ENCODE data around the gene SH3YL1. TPM values are rescaled to one million over a fixed set of nuclear protein-coding genes. Genes with fewer than 3 reads are reported as not detected.

The SH3YL1 gene
- total and polyA plus RNA-seq, 2 of the 4 experiments (the other 2 are of a cell fraction) = 18.1 to 21.2 TPM

- Histone ChIP-seq H2AK5ac (ENCODE audit: low read depth, low read length) (no peak overlapping the region), H3K56ac (ENCODE audit: extremely low read depth, insufficient read depth, low read length) (no peak overlapping the region), H4K20me1 (ENCODE audit: insufficient read depth, low read length) (no peaks in the 10 kb centered on the region), H2BK120ac (ENCODE audit: low read depth, low read length) (no peak overlapping the region), H3K23ac (ENCODE audit: low read depth, low read length) (no peak overlapping the region), H3K4ac (ENCODE audit: low read depth, low read length) (no peak overlapping the region), H2AFZ (replicated peaks; ENCODE audit: low read length, poor library complexity) (no peak overlapping the region), H3K9ac (ENCODE audit: low read depth, low read length) (no peak overlapping the region), H3K4me1 (ENCODE audit: control insufficient read depth, insufficient read depth, low read length) (peaks cover 11% of the 10 kb centered on the region), H2BK5ac (ENCODE audit: low read depth, low read length, poor library complexity, severe bottlenecking) (no peak overlapping the region), H3K14ac (replicated peaks; ENCODE audit: low read depth, low read length) (no peak overlapping the region), H2BK15ac (ENCODE audit: low read depth, low read length) (no peak overlapping the region), H3K4me2 (ENCODE audit: low read depth, low read length) (no peak overlapping the region; the same call in 1 of the 2 replicates), H2BK20ac (ENCODE audit: low read depth, low read length) (no peak overlapping the region), H4K8ac (ENCODE audit: low read depth in 2 of 2, low read length in 2 of 2) (no peak overlapping the region), H4K5ac (ENCODE audit: low read depth, low read length) (no peak overlapping the region), H3K9me3 (ENCODE audit: control insufficient read depth, insufficient read depth, low read length) (no peaks in the 10 kb centered on the region), H3K4me3 (ENCODE audit: insufficient read depth, low read depth, low read length) (no peak overlapping the region), H3K27me3 (ENCODE audit: control insufficient read depth, insufficient read depth, low read length) (peaks cover 24% of the 10 kb centered on the region), H2AK9ac (replicated peaks; ENCODE audit: low read depth, low read length, poor library complexity) (no peak overlapping the region), H4K91ac (ENCODE audit: insufficient read depth, low read depth, low read length) (no peak overlapping the region), H3K27ac (ENCODE audit: insufficient read depth, low read length) (no peak overlapping the region), H3K36me3 (ENCODE audit: control insufficient read depth, insufficient read depth, low read length) (peaks cover under 1% of the 10 kb centered on the region; the same call in 1 of the 2 replicates), H3K9me1 (ENCODE audit: insufficient read depth, low read length) (peaks cover 9% of the 10 kb centered on the region; the same call in 1 of the 2 replicates), H3K18ac (ENCODE audit: low read depth, low read length) (no peak overlapping the region), H3K79me1 (ENCODE audit: low read depth in 1 of 2, low read length in 2 of 2) (no peaks in the 10 kb centered on the region)
- POLR2A ChIA-PET (ENCODE audit: unreplicated experiment) = no interaction called here
- 75% methylated on average over 4 of the region's 20 CpGs; no CpG with 5 or more reads in 1 of the 2 experiments for WGBS, 2 experiments (ENCODE audit: extremely low coverage in 2 of 2, insufficient read length in 1 of 2)
- no peak for TF ChIP-seq CEBPB (IDR thresholded peaks at IDR 0.05; ENCODE audit: low read depth, low read length)
- TF ChIP-seq MAZ (IDR thresholded peaks at IDR 0.05; ENCODE audit: borderline replicate concordance, low read depth, low read length) = no peak
- TF ChIP-seq MAFK (IDR thresholded peaks at IDR 0.05; ENCODE audit: low read depth, low read length) = no peak
- no peak for TF ChIP-seq NFE2L2 (IDR thresholded peaks at IDR 0.05; ENCODE audit: low read depth, low read length)
- no peak for TF ChIP-seq RFX5 (IDR thresholded peaks at IDR 0.05; ENCODE audit: low read depth, low read length)
- TF ChIP-seq ELK1 (IDR thresholded peaks at IDR 0.05; ENCODE audit: borderline replicate concordance, low read depth, low read length) = no peak
- no peak for TF ChIP-seq RAD21 (IDR thresholded peaks at IDR 0.05; ENCODE audit: low read length)
- TF ChIP-seq MXI1 (IDR thresholded peaks at IDR 0.05; ENCODE audit: borderline replicate concordance, low read depth, low read length) = no peak
- TF ChIP-seq SMC3 (IDR thresholded peaks at IDR 0.05; ENCODE audit: low read depth, low read length) = no peak
- no peak for TF ChIP-seq BHLHE40 (IDR thresholded peaks at IDR 0.05; ENCODE audit: low read depth, low read length)
- TF ChIP-seq USF2 (IDR thresholded peaks at IDR 0.05; ENCODE audit: low read depth, low read length) = no peak
- TF ChIP-seq CTCF (conservative IDR thresholded peaks at IDR 0.05; ENCODE audit: low read depth, low read length) = no peak
- TF ChIP-seq FOS (IDR thresholded peaks at IDR 0.05; ENCODE audit: low read depth, low read length) = no peak
- no peak for TF ChIP-seq POLR2A (IDR thresholded peaks at IDR 0.05; ENCODE audit: low read depth, low read length)
- dilution Hi-C loops (cut with HindIII; ENCODE audit: low sequenced_read_pairs, unreplicated experiment) (no loop called here), in situ Hi-C loops (cut with MboI; ENCODE audit: low sequenced_read_pairs) (no loop called here), intact Hi-C loops (cut with micrococcal nuclease) (no loop called here)
- CTCF ChIA-PET = interaction anchor here (1.6 kb wide), 1 partner anchor 13 kb away, joined by 5 read pairs; no protein-coding TSS in a partner anchor
- DNase-seq (no peak), ATAC-seq (ENCODE audit: low read depth) (no peak)
- BruUV-seq (replicated peaks) = no TSS peak
Observed at GRCh38 chr2:286774-287392, 23.1 kb upstream of the SH3YL1 start.

Measured in IMR-90 (cell line).